Fibroblast of skin of left biceps (primary cell): ENCODE results near the gene TRAF5.

Source experiments
- DNase-seq, 2 experiments: peaks; one replicate each; pipeline ENCODE4 v3.0.0-alpha.2; 2013; ENCODE audit warnings: low read depth in 2 of 2

The TRAF5 gene

DNA sequence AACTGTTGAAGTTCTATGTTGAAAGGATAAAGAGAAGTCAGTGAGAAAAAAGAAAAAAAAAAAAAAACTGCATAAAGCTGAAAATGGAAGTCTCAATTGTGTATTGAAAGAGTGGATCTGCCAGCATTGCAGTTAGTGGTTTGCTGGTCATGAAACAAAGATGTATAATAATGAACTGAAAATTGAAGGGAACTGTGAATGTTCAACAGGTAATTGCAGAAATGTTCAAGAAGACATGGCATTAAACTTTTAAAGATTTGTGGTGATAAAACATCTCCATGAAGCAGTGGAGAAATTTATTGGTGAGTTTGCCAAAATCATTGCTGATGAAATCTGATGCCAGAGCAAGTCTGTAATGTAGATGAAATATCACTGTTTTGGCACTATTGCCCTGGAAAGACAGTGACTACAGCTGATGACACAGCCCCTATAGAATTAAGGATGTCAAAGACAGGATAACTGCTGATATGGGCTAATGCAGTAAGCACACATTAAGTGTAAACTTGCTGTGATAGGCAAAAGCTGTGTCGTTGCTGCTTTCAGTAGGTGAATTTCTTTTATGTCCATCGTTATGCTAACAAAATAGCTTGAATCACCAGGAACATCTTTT lies 94.3 kb downstream of the TRAF5 start:
- peak; percentile 21 to 24 for DNase-seq

DNA sequence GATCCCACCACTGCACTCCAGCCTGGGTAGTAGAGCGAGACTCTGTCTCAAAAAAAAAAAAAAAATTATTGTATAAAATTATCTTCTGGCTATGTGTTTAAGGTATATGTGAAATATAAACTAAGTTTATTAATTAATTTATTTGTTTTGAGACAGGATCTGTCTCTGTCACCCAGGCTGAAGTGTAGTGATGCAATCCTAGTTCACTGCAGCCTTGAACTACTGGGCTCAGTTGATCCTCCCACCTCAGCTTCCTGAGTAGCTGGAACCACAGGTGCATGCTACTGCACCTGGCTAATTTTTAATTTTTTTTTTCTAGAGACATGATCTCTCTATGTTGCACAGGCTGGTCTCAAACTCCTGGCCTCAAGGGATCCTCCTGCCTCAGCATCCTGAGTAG lies 97.4 kb downstream of the TRAF5 start:
- DNase-seq: no peak
